ENCODE measurements around the gene FBXO28. TPM values are rescaled to one million over a fixed set of nuclear protein-coding genes. Genes with fewer than 3 reads are reported as not detected.

FBXO28 gene
- polyA plus RNA-seq, 1 donor from 2014 or later = 20.3 TPM

DNA sequence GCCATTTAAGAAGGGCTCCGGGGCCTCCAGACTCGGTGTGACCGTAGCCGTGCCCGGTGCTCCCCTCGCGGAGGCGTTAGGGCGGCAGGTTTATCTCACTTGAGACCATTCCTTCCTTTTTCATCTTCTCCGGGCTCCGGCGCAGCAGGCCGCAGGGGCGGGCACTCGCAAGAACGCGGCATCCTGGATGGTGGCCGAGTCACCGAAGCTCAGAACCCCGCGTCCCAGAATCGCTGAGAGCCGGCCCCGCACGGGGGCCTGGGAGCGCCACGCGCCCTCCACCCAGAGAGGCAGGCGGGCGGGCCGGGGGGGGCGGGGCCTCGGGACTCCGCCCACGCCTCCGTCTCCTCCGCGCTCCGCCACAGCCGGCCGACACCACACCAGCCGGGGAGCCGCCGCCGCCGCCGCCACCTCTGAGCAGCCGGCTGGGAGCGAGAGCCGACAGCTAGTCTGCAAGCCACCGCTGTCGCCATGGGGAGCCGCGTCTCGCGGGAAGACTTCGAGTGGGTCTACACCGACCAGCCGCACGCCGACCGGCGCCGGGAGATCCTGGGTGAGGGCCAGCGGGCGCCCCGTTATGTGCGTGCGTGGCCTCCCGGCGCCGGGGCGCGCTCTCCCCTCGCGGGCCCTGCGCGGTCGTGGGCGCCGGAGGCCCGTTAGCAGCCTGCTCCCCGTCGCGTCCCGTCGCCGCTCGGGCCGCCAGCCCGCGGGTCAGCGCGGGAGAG is 69.1 kb downstream of the FBXO28 start, which contains the start of gene DEGS1:
Gene DEGS1 (plus strand): TSS at position 375 of the 725 bp plus-strand sequence. CDS start 97 bp downstream, at position 472.
- H3K36me3 ChIP-seq (ENCODE audit: insufficient read depth, low read length) = no peaks in the 10 kb centered on the region
- H3K9me3 ChIP-seq (ENCODE audit: low read length) = no peaks in the 10 kb centered on the region
- H4K20me1 ChIP-seq (ENCODE audit: insufficient read depth) = no peaks in the 10 kb centered on the region
- TF ChIP-seq EP300 (conservative IDR thresholded peaks at IDR 0.05; ENCODE audit: poor library complexity, severe bottlenecking) (peak; percentile 22), REST (IDR thresholded peaks at IDR 0.05; ENCODE audit: borderline replicate concordance) (peak; percentile 57), CTCF (IDR thresholded peaks at IDR 0.05; ENCODE audit: poor library complexity, severe bottlenecking) (no peak), RAD21 (conservative IDR thresholded peaks at IDR 0.05) (no peak), TAF1 (IDR thresholded peaks at IDR 0.05; ENCODE audit: low read depth) (peak; percentile 71), MXI1 (conservative IDR thresholded peaks at IDR 0.05; ENCODE audit: poor library complexity, severe bottlenecking) (peak; percentile 77), SMC3 (conservative IDR thresholded peaks at IDR 0.05; ENCODE audit: poor library complexity) (peak; percentile 30), POLR2AphosphoS5 (IDR thresholded peaks at IDR 0.05) (peak; percentile 95)
- peak within 1 kb of the TSS; percentile 95 for H3K9ac ChIP-seq (ENCODE audit: low read length)
- peaks cover 41% of the 10 kb centered on the region for H3K79me2 ChIP-seq (replicated peaks; ENCODE audit: insufficient read depth, low read length)
- H3K4me3 ChIP-seq (ENCODE audit: low read length) = peak within 1 kb of the TSS; percentile 93
- H3K27ac ChIP-seq (ENCODE audit: low read length) = peak within 1 kb of the TSS; percentile 89
- no peaks in the 10 kb centered on the region for H3K27me3 ChIP-seq (ENCODE audit: insufficient read depth, low read depth, low read length)
- no peaks in the 10 kb centered on the region for H3K9me2 ChIP-seq (ENCODE audit: insufficient read depth, low read length)
- peak within 1 kb of the TSS; percentile 76 for H3K4me2 ChIP-seq (ENCODE audit: low read length)
- no peaks in the 10 kb centered on the region for H3F3A ChIP-seq (ENCODE audit: insufficient read depth, low read length, poor library complexity, severe bottlenecking)
- H2AFZ ChIP-seq (ENCODE audit: low read depth, low read length) = peak within 1 kb of the TSS; percentile 84

DNA sequence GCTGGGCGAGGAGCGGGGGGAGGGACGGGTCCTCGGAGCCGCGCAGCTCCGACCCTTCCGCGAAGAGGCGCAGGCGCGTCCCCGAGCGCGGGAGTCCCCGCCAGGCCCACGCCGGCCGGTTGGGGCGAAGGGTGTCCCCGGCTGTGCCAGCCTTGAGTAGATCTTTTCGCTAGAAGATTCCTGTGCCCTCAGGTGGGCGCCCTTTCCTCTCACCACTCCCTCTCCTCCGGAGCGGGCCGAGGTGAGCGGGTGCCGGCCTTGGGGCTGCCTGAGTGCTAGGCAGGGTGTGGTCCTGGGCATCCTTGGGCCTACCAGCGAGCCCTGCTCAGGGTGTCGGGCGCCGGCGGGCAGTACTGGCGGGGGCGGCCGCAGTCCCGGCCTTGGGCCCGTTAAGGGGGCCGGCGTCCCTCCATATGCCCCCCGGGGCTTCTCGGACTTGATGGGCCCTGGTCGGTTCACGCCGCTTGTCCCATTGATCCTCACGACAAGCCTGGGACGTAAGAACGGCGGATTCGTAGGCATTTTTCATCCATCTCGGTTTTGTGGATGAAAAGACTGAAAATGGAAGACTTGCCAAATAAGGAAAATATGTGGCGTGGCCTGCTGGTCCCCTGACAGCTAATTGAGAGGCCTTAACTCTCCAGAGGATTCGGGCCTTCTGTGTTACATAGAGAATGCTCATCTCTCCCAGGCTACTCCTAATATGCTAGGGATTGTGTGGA is 69.8 kb downstream of the FBXO28 start:
- peak overlapping the region; percentile 64 for H3K4me2 ChIP-seq (ENCODE audit: low read length)
- peaks cover 49% of the 10 kb centered on the region for H3K79me2 ChIP-seq (replicated peaks; ENCODE audit: insufficient read depth, low read length)
- no peaks in the 10 kb centered on the region for H3K9me2 ChIP-seq (ENCODE audit: insufficient read depth, low read length)
- TF ChIP-seq EZH2 (IDR thresholded peaks at IDR 0.05; ENCODE audit: borderline replicate concordance, insufficient read depth, low read length, poor library complexity, severe bottlenecking) (no peak), REST (IDR thresholded peaks at IDR 0.05; ENCODE audit: borderline replicate concordance) (peak; percentile 9), CTCF (IDR thresholded peaks at IDR 0.05; ENCODE audit: poor library complexity, severe bottlenecking) (no peak), RAD21 (conservative IDR thresholded peaks at IDR 0.05) (no peak), SMC3 (conservative IDR thresholded peaks at IDR 0.05; ENCODE audit: poor library complexity) (no peak), MXI1 (conservative IDR thresholded peaks at IDR 0.05; ENCODE audit: poor library complexity, severe bottlenecking) (peak; percentile 8), TAF1 (IDR thresholded peaks at IDR 0.05; ENCODE audit: low read depth) (no peak)
- no peaks in the 10 kb centered on the region for H3K27me3 ChIP-seq (ENCODE audit: insufficient read depth, low read depth, low read length)
- H4K20me1 ChIP-seq (ENCODE audit: insufficient read depth) = no peaks in the 10 kb centered on the region
- peak overlapping the region; percentile 84 for H2AFZ ChIP-seq (ENCODE audit: low read depth, low read length)
- H3K4me3 ChIP-seq (ENCODE audit: low read length) = peak overlapping the region; percentile 93
- H3K27ac ChIP-seq (ENCODE audit: low read length) = peak overlapping the region; percentile 89
- H3F3A ChIP-seq (ENCODE audit: insufficient read depth, low read length, poor library complexity, severe bottlenecking) = no peaks in the 10 kb centered on the region
- H3K36me3 ChIP-seq (ENCODE audit: insufficient read depth, low read length) = no peaks in the 10 kb centered on the region
- H3K9ac ChIP-seq (ENCODE audit: low read length) = peak overlapping the region; percentile 95
- no peaks in the 10 kb centered on the region for H3K9me3 ChIP-seq (ENCODE audit: low read length)
